K562 (cell line): ENCODE measurements around the gene CCNI. TPM values are rescaled to one million over a fixed set of nuclear protein-coding genes. Genes with fewer than 3 reads are reported as not detected.
A peak's percentile ranks its signal among the peaks of the same experiment; 100 is the strongest.

Source experiments
- ATAC-seq: fragments of 200-7000 bp; cut with Tn5 transposase; 3 replicates; pipeline ENCODE4 v1.9.1; 2020; ENCODE audit warnings: moderate library complexity
- BruUV-seq: library from RNA; stranded (reverse); fragments of 400-500 nt; replicated peaks from 2 replicates; lab custom pipeline; 2021; lab: Mats Ljungman, UMichigan
- CTCF ChIA-PET: fragments of 300-600 bp; formaldehyde crosslinking; extraction: SDS; loops from one replicate; lab custom pipeline; 2021; ENCODE audit warnings: low intra/inter-chr PET ratio; lab: Yijun Ruan, JAX
- POLR2A ChIA-PET: fragments of 300-600, 350-650 bp; sonication (Branson Sonifier 250); formaldehyde crosslinking; extraction: SDS; loops from one replicate; lab custom pipeline; 2021; ENCODE audit warnings: antibody characterized with exemption, inconsistent platforms; lab: Yijun Ruan, JAX
- DNase-seq, 4 experiments: peaks; one replicate each; pipeline versions ENCODE4 v3.0.0 to v3.0.0-alpha.2; 2011 to 2018; ENCODE audit warnings: low spot score in 3 of 4, mixed read lengths in 3 of 4; ENCODE audit errors: extremely low read depth in 1 of 4
- FAIRE-seq: peaks from 2 replicates; lab custom pipeline; 2011; peaks lifted over from hg19 to GRCh38; lab: Jason Lieb, UNC
- H2AFZ ChIP-seq: 2 replicates; pipeline ENCODE4 v1.6.0; 2011; ENCODE audit warnings: low read depth, low read length, control low read depth, inconsistent platforms
- H3K27ac ChIP-seq: fragments of 200-600 bp; 3 replicates; pipeline ENCODE4 v1.8.0; 2011; ENCODE audit warnings: low read depth, mild to moderate bottlenecking, control low read depth, inconsistent platforms, low read length, moderate library complexity, mixed read lengths; ENCODE audit errors: extremely low read depth
- H3K27me3 ChIP-seq, 2 experiments: fragments of 300-600 bp in 1 of 2; 2 replicates in 1 of 2; 3 replicates in 1 of 2; pipeline versions ENCODE4 v1.6.0 to v1.8.0; 2011; ENCODE audit warnings: inconsistent platforms in 2 of 2, low read length in 2 of 2, mild to moderate bottlenecking in 1 of 2, mixed read lengths in 1 of 2, moderate library complexity in 1 of 2; ENCODE audit not compliant: control insufficient read depth in 2 of 2, insufficient read depth in 2 of 2
- H3K36me3 ChIP-seq: fragments of 300-600 bp; 3 replicates; pipeline ENCODE4 v1.8.0; 2011; ENCODE audit warnings: mild to moderate bottlenecking, low read length, inconsistent platforms; ENCODE audit not compliant: control insufficient read depth, insufficient read depth
- H3K4me1 ChIP-seq, 2 experiments: fragments of 200-600 bp in 1 of 2; replicated peaks in 1 of 2; 2 replicates in 1 of 2; 3 replicates in 1 of 2; pipeline versions ENCODE4 v1.5.1 to v1.8.0; 2011; ENCODE audit warnings: inconsistent platforms in 2 of 2, low read length in 2 of 2, mild to moderate bottlenecking in 1 of 2, mixed read lengths in 1 of 2, moderate library complexity in 1 of 2; ENCODE audit not compliant: control insufficient read depth in 2 of 2, insufficient read depth in 2 of 2
- H3K4me2 ChIP-seq: 2 replicates; pipeline ENCODE4 v1.6.1; 2011; ENCODE audit warnings: low read length, control low read depth, inconsistent platforms, mixed read lengths; ENCODE audit not compliant: insufficient read depth
- H3K4me3 ChIP-seq: fragments of 200-600 bp; sonication (generic), shearing (Covaris generic); 2 replicates; pipeline ENCODE4 v1.5.1; 2016; ENCODE audit warnings: control low read depth, inconsistent platforms
- H3K79me2 ChIP-seq: fragments of 200-600 bp; 3 replicates; pipeline ENCODE4 v1.8.0; 2011; ENCODE audit warnings: low read length, inconsistent platforms; ENCODE audit not compliant: control insufficient read depth, insufficient read depth
- H3K9ac ChIP-seq, 2 experiments: 2 replicates each; pipeline versions ENCODE4 v1.6.0 to v1.6.1; 2011; ENCODE audit warnings: low read depth in 2 of 2, low read length in 2 of 2, control low read depth in 1 of 2, inconsistent platforms in 1 of 2, mild to moderate bottlenecking in 1 of 2, mixed read lengths in 1 of 2; ENCODE audit not compliant: insufficient read depth in 1 of 2
- H3K9me1 ChIP-seq: one replicate; pipeline ENCODE4 v1.6.0; 2011; ENCODE audit warnings: inconsistent platforms, mild to moderate bottlenecking, low read length, moderate library complexity; ENCODE audit not compliant: control insufficient read depth, insufficient read depth
- H3K9me3 ChIP-seq: replicated peaks from 2 replicates; pipeline ENCODE4 v1.5.1; 2011; ENCODE audit warnings: low read depth, low read length, inconsistent platforms; ENCODE audit not compliant: control insufficient read depth, insufficient read depth
- H4K20me1 ChIP-seq: replicated peaks from 2 replicates; pipeline ENCODE4 v1.6.1; 2011; ENCODE audit warnings: low read length, inconsistent platforms, mixed read lengths; ENCODE audit not compliant: control insufficient read depth, insufficient read depth
- CBFA2T3 ChIP-seq: fragments of 450-650 bp; IDR thresholded peaks from 2 replicates; pipeline ENCODE4 v1.6.1; 2017
- DDX20 ChIP-seq: fragments of 450-650 bp; IDR thresholded peaks from 2 replicates; pipeline ENCODE4 v1.6.1; 2016; ENCODE audit warnings: missing genetic modification characterization, low read depth, mild to moderate bottlenecking, missing compliant biosample characterization, moderate library complexity
- HLTF ChIP-seq: fragments of 450-650 bp; IDR thresholded peaks from 2 replicates; pipeline ENCODE4 v1.6.1; 2016
- PYGO2 ChIP-seq: fragments of 450-650 bp; IDR thresholded peaks from 2 replicates; pipeline ENCODE4 v1.6.1; 2016; ENCODE audit warnings: mild to moderate bottlenecking, missing genetic modification characterization, moderate library complexity, missing compliant biosample characterization
- RBM22 ChIP-seq: fragments of 200-400 bp; formaldehyde crosslinking; IDR thresholded peaks from 2 replicates; pipeline ENCODE4 v1.6.1; 2018; ENCODE audit warnings: low read length, low read depth; ENCODE audit not compliant: poor library complexity, severe bottlenecking
- RBM34 ChIP-seq: fragments of 200-400 bp; formaldehyde crosslinking; IDR thresholded peaks from 2 replicates; pipeline ENCODE4 v1.6.1; 2018; ENCODE audit warnings: low read length, borderline replicate concordance; ENCODE audit not compliant: insufficient read depth
- RBM39 ChIP-seq: fragments of 200-400 bp; formaldehyde crosslinking; optimal IDR thresholded peaks from 2 replicates; pipeline ENCODE3; 2018; ENCODE audit warnings: low read depth, low read length
- TRIM24 ChIP-seq, 2 experiments: fragments of 450-650 bp; IDR thresholded peaks; 2 replicates each; pipeline ENCODE4 v1.6.1; 2016
- YBX1 ChIP-seq: fragments of 450-650 bp; IDR thresholded peaks from 2 replicates; pipeline ENCODE4 v1.7.1; 2016; ENCODE audit warnings: mild to moderate bottlenecking
- YY1 ChIP-seq, 3 experiments: IDR thresholded peaks; 2 replicates each; pipeline ENCODE4 v1.6.1; 2011; ENCODE audit warnings: low read length in 2 of 3, mild to moderate bottlenecking in 2 of 3, moderate library complexity in 2 of 3, borderline replicate concordance in 1 of 3, control low read depth in 1 of 3, low read depth in 1 of 3; ENCODE audit not compliant: insufficient read depth in 3 of 3, insufficient replicate concordance in 2 of 3, control insufficient read depth in 1 of 3, insufficient read length in 1 of 3; ENCODE audit errors: extremely low read depth in 1 of 3
- WGBS: fragments of 100-300 bp; shearing (Covaris generic); methylation state at CpG from one replicate; pipeline ENCODE4 v1.1.6; 2016; ENCODE audit warnings: low coverage, mixed read lengths; ENCODE audit not compliant: insufficient coverage; ENCODE audit errors: missing lambda C conversion rate; 5-methylcytosine and 5-hydroxymethylcytosine counted together
- in situ Hi-C: fragments of 300-500 bp; cut with MboI; formaldehyde crosslinking; loops from 4 replicates; pipeline ENCODE4 v1.15.0; 2018; ENCODE audit warnings: inconsistent platforms, mixed read lengths
- intact Hi-C: fragments of 100-400 bp; cut with micrococcal nuclease; formaldehyde crosslinking; loops from 2 replicates; pipeline ENCODE4 v1.14.2; 2022
- polyA plus RNA-seq, 8 experiments: library from polyadenylated mRNA; depleted of rRNA in 4 of 8; stranded (reverse) in 5 of 8; unstranded in 3 of 8; fragments of >200 nt; fragmentation: Nextera tagmentation in 2 of 8; fragmentation: Illumina TruSeq in 1 of 8; extraction: Ambion mirVana in 2 of 8; extraction: Trizol in 1 of 8; gene quantifications; 2 replicates each; pipeline versions ENCODE4 v1.2.1 to v1.2.3, GENCODE V29; 2011 to 2014; ENCODE audit warnings: inconsistent platforms in 1 of 8, missing spikeins in 1 of 8
- total RNA-seq, 7 experiments: library from RNA; depleted of rRNA in 6 of 7; stranded (reverse); fragments of >200 nt in 6 of 7; fragmentation: Illumina TruSeq in 2 of 7; extraction: Trizol in 2 of 7; gene quantifications; 2 replicates each; pipeline versions ENCODE4 v1.2.1 to v1.2.3, GENCODE V29; 2011 to 2021; ENCODE audit warnings: low replicate concordance in 1 of 7
- TF ChIP-seq, protein P1 (sequence below): fragments of 200-800 bp; sonication (Bioruptor generic); IDR thresholded peaks from 2 replicates; pipeline ENCODE4 v1.6.1; 2017; ENCODE audit warnings: missing genetic modification characterization, missing compliant biosample characterization
- TF ChIP-seq, protein P2 (sequence below): sonication (generic); formaldehyde crosslinking; IDR thresholded peaks from 2 replicates; pipeline ENCODE4 v1.8.1; 2023; ENCODE audit warnings: mild to moderate bottlenecking, missing genetic modification reagents

CCNI gene
- total and polyA plus RNA-seq, 9 of the 15 experiments (the other 6 are each of a cell fraction or from before 2014, with no cell fraction given) = 43.3 to 159 (median 98.5) TPM

DNA sequence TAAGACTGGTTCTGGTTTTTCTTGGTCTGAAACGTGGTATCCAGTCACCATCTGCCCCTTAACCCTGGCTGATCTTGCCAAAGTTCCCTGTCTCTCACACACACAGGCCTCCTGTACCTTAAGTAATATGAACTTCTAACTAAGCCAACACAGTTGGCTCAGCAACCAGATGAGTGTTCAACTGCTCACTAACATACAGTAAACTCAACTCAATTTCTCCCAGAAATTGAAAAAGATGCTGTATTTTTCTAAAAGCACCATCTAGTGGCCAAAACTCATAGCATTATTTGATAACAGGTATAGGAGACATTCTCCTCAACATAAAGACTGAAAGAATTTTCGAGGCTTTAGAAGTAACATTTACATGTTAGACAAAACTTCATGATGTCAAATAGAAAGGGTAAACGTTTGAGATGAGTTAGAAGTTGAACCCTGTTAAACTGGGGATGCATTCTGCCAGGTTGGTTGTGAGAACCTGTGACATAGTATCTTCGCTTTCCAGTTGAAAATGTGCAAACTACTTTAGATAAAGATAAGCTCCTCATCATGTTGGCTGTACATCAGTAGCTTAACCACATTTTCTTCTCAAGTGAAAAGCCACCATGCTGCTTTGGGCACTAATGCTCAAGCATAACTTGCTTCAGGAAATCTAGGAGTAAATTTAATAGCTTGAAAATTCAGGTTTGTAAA lies 31.2 kb downstream of the CCNI start:
- CTCF ChIA-PET = interaction anchor here (0.9 to 3.9 kb wide), 3 partner anchors 114 to 533 kb away, joined by 3 to 17 read pairs (median 3); no protein-coding TSS in a partner anchor
- FAIRE-seq (no peak), DNase-seq (peak; percentile 16 to 44 (median 20)), ATAC-seq (peak; percentile 68)
- Histone ChIP-seq H3K9me1 (no peaks in the 10 kb centered on the region), H2AFZ (no peak overlapping the region), H3K27me3 (no peaks in the 10 kb centered on the region), H3K4me2 (no peak overlapping the region), H3K36me3 (peaks cover 41% of the 10 kb centered on the region), H3K4me1 (peaks cover 0 to 8% of the 10 kb centered on the region in 2 experiments; a peak in 2 of 5 replicates), H3K4me3 (no peak overlapping the region), H3K9me3 (no peaks in the 10 kb centered on the region), H3K79me2 (no peaks in the 10 kb centered on the region), H3K9ac (no peak overlapping the region), H4K20me1 (no peaks in the 10 kb centered on the region), H3K27ac (no peak overlapping the region)
- BruUV-seq = no TSS peak
- 39% methylated on average over 4 of the region's 4 CpGs for WGBS
- in situ Hi-C loops (loop anchor here (10.0 kb wide), 1 partner anchor 530 kb away; no protein-coding TSS in a partner anchor), intact Hi-C loops (loop anchor here (1.0 to 10.0 kb wide), 4 partner anchors 97 to 614 kb away; no protein-coding TSS in a partner anchor)
- POLR2A ChIA-PET = interaction anchor here (0.6 to 0.7 kb wide), 4 partner anchors 12 to 177 kb away, joined by 3 to 4 read pairs (median 4); no protein-coding TSS in a partner anchor
- TF ChIP-seq YY1 (IDR thresholded peaks at IDR 0.05; ENCODE audit: borderline replicate concordance in 1 of 3, control insufficient read depth in 1 of 3, extremely low read depth in 1 of 3, insufficient read depth in 3 of 3, insufficient read length in 1 of 3, insufficient replicate concordance in 2 of 3, low read depth in 1 of 3, low read length in 2 of 3) (no peak), CBFA2T3 (peak; percentile 16; the same call in 1 of the 2 replicates), YBX1 (no peak), RBM39 (no peak), RBM34 (no peak), TRIM24 (IDR thresholded peaks at IDR 0.05) (no peak), DDX20 (no peak), HLTF (no peak), PYGO2 (no peak), RBM22 (no peak)
- TF ChIP-seq, protein P1, sequence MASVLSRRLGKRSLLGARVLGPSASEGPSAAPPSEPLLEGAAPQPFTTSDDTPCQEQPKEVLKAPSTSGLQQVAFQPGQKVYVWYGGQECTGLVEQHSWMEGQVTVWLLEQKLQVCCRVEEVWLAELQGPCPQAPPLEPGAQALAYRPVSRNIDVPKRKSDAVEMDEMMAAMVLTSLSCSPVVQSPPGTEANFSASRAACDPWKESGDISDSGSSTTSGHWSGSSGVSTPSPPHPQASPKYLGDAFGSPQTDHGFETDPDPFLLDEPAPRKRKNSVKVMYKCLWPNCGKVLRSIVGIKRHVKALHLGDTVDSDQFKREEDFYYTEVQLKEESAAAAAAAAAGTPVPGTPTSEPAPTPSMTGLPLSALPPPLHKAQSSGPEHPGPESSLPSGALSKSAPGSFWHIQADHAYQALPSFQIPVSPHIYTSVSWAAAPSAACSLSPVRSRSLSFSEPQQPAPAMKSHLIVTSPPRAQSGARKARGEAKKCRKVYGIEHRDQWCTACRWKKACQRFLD = no peak
- TF ChIP-seq, protein P2, sequence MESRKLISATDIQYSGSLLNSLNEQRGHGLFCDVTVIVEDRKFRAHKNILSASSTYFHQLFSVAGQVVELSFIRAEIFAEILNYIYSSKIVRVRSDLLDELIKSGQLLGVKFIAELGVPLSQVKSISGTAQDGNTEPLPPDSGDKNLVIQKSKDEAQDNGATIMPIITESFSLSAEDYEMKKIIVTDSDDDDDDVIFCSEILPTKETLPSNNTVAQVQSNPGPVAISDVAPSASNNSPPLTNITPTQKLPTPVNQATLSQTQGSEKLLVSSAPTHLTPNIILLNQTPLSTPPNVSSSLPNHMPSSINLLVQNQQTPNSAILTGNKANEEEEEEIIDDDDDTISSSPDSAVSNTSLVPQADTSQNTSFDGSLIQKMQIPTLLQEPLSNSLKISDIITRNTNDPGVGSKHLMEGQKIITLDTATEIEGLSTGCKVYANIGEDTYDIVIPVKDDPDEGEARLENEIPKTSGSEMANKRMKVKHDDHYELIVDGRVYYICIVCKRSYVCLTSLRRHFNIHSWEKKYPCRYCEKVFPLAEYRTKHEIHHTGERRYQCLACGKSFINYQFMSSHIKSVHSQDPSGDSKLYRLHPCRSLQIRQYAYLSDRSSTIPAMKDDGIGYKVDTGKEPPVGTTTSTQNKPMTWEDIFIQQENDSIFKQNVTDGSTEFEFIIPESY (CRISPR knock-in tag) = no peak
